NCI-H187 treated with DMSO at 0.1 percent for 48 hours (cell line): ENCODE data around the gene MGARP.

Source experiments
- DNase-seq: peaks from one replicate; lab custom pipeline; 2025; lab: John Stamatoyannopoulos, UW

Gene MGARP

DNA sequence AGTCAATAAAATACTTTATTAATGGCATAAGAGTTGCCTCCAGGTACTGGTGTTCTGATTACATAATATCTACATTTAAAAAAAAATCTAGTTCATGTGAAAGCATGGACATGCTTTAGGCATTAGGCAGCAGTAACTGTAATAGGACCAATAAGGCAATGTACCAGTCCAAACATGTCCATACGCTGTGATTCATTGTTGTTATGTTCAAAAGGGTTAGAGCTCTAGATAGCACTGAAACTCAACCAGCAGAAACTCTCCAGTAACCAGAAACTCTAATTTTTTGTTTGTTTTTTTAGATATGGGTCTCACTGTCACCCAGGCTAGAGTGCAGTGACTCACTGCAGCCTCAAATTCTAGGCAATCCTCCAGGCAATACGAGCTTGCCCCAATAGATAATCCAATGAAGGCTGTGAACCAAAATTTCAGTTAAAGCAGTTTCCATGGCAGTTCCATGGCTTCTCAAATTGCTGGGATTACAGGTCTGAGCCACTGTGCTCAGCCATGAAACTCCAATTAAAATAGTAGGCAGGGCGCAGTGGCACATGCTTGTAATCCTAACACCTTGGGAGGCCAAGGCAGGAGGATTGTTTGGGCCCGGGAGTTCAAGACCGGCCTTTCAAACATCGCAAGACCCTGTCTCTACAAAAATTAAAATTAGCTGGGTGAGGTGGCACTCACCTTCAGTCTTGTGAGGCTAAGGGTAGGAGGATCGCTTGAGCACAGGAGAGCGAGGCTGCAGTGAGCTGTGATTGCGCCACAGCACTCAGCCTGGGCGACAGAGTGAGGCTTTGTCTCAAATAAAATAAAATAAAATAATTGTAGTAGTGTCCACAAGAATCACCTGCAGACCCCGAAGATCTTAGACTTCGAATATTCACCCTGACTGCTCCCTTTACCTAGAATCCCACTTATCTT is 36.3 kb downstream of the MGARP start:
- DNase-seq = no peak

DNA sequence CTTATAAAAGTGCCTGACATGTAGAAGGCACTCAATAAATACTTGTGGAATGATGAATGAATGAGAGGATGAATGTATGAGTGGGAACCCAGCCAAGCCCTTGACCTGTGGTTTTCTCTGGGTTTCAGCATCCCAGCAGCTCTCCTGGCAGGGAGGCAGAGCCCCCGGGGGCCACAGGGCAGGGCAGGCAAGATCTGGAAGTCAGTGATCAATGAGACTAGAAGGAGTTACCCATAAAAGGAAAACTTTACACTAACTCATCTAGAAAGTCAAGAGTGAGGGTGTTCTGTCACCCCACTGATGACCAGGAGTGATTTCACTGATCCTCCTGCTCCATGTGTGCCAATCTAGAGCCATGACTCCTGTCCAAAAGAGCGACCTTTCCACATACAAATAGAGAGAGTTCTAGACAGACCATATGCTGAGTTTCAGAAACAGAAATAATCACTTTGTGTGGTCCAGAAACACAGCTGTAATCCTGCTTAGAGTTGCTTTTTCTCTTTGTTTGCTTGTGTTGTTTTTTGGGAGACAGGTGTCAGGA is 37.4 kb downstream of the MGARP start:
- no peak for DNase-seq

GRCh38 chr4:139241784-139242151 is 38.3 kb downstream of the MGARP start:
- DNase-seq = no peak

GRCh38 chr4:139241086-139241783 is 38.8 kb downstream of the MGARP start:
- DNase-seq = no peak

DNA sequence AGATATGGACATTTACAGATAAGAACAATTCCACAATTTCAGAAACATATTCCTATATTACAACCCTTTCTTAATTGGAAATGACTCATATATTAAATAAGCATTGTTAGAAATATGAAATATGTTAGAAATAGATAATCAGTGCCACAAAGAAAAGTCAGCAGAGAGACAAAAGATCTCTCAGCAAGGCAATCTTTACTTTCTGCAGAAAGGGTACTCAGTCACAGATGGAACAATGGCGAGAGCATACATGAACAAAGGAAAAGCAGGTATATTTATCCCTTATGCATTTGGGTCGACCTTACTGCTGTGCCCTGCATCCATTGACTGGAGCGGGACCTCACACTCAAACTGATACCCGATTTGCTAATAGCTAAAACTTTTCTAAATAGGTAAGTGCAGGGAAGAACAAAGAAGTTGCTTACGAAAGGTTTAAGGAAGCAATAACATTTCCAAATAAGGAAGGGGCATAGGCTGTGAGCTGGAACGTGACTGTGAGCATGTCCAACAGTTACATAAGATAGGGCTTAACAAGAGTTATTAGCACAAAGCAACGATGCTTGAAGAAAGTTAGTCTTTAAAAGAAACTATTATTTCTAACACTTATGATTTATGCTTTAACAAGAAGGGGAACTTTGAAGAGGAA is 40.8 kb downstream of the MGARP start:
- no peak for DNase-seq

- DNase-seq = no peak
Observed at GRCh38 chr4:139234253-139234652, 45.8 kb downstream of the MGARP start.

DNA sequence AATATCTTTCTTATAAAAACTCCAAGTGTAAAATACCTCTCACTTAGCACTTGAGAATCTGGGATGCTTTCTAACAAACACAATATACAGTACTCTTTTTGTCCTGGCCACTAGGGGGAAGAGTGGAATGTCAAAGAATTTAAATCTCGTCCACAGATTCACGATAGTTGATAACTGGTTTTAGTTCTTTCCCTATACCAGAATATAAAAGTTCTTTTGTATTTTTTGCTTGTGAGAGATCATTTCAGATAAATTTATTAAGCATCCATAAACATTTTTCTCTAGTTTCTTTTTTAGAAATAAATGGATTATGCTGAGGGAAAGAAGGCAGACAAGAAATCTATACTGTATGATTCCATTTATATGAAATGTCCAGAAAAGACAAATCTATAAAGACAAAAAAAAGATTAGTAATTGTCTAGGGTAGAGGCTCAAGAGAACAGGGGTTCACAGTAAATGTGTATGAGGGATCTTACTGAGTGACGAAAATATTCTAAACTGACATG is 50.4 kb downstream of the MGARP start:
- DNase-seq = no peak

- no peak for DNase-seq
Observed at GRCh38 chr4:139227729-139228404, 52.2 kb downstream of the MGARP start.

- no peak for DNase-seq
Observed at GRCh38 chr4:139223682-139224317, 56.2 kb downstream of the MGARP start.

- no peak for DNase-seq
Observed at GRCh38 chr4:139222215-139222614, 57.8 kb downstream of the MGARP start.

DNA sequence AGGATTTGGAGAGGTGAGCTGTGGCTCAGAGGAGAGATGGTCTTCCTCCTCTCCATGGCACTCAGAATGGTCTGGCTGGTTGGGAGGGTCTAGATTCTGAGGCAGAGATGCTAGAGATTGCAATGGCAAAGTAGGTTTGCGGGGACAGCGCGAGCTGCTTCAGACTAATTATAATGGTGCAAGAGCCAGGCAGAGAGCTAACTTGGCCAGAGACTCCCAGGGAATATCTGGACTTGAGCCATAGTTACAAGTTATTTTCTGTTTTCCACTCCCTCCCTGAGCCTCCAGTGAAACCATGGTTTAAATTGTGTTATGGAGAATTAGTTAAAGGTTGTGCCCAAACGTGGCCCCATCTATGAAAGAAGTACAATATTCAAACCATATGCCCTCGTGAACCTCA is 58.3 kb downstream of the MGARP start:
- no peak for DNase-seq

GRCh38 chr4:139219450-139220055 is 60.5 kb downstream of the MGARP start:
- no peak for DNase-seq
